H1 (cell line): Measurements from ENCODE around the gene SCAPER. TPM values are rescaled to one million over a fixed set of nuclear protein-coding genes. Genes with fewer than 3 reads are reported as not detected.

Source experiments
- CTCF ChIA-PET: fragments of 300-600 bp; sonication (Branson Sonifier 250); formaldehyde crosslinking; loops from one replicate; lab custom pipeline; 2021; ENCODE audit not compliant: partially characterized antibody; lab: Charles Lee
- POLR2A ChIA-PET: fragments of 300-600 bp; sonication (Branson Sonifier 250); formaldehyde crosslinking; loops from one replicate; lab custom pipeline; 2021; ENCODE audit warnings: inconsistent platforms; ENCODE audit not compliant: partially characterized antibody; lab: Charles Lee
- DNase-seq, 2 experiments: peaks; one replicate each; pipeline versions ENCODE4 v3.0.0 to v3.0.0-alpha.2; 2010 to 2022; ENCODE audit warnings: low spot score in 2 of 2, low read depth in 1 of 2, mixed read lengths in 1 of 2
- FAIRE-seq: peaks from 2 replicates; lab custom pipeline; 2011; peaks lifted over from hg19 to GRCh38; lab: Jason Lieb, UNC
- H2AFZ ChIP-seq: 2 replicates; pipeline ENCODE4 v1.8.1; 2012; ENCODE audit warnings: low read length, inconsistent platforms
- H2AK5ac ChIP-seq: 2 replicates; pipeline ENCODE4 v1.6.1; 2013; ENCODE audit warnings: low read depth, low read length
- H2BK120ac ChIP-seq: replicated peaks from 2 replicates; pipeline ENCODE3; 2013; ENCODE audit warnings: low read depth, low read length, inconsistent platforms
- H2BK12ac ChIP-seq: 2 replicates; pipeline ENCODE4 v1.6.1; 2013; ENCODE audit warnings: low read depth, low read length
- H2BK15ac ChIP-seq: 2 replicates; pipeline ENCODE4 v1.6.1; 2013; ENCODE audit warnings: low read length
- H2BK20ac ChIP-seq: 2 replicates; pipeline ENCODE4 v1.6.1; 2013; ENCODE audit warnings: low read length
- H2BK5ac ChIP-seq: 2 replicates; pipeline ENCODE4 v1.6.1; 2013; ENCODE audit warnings: low read depth, low read length
- H3K14ac ChIP-seq: 2 replicates; pipeline ENCODE4 v1.6.1; 2013; ENCODE audit warnings: inconsistent platforms; ENCODE audit not compliant: insufficient read length
- H3K18ac ChIP-seq: 2 replicates; pipeline ENCODE4 v1.6.1; 2013; ENCODE audit warnings: low read length; ENCODE audit errors: extremely low read depth
- H3K23ac ChIP-seq: 2 replicates; pipeline ENCODE4 v1.6.1; 2013; ENCODE audit warnings: inconsistent platforms; ENCODE audit not compliant: insufficient read length
- H3K23me2 ChIP-seq: 2 replicates; pipeline ENCODE4 v1.6.1; 2013; ENCODE audit warnings: low read depth, low read length
- H3K27ac ChIP-seq: 2 replicates; pipeline ENCODE4 v1.6.1; 2011; ENCODE audit warnings: low read depth, low read length, inconsistent platforms
- H3K27me3 ChIP-seq, 4 experiments: replicated peaks in 1 of 4; 1 replicate in 1 of 4; 2 replicates in 3 of 4; pipeline versions ENCODE4 v1.6.1 to v1.8.1; 2011 to 2013; ENCODE audit warnings: low read length in 3 of 4, mild to moderate bottlenecking in 3 of 4, inconsistent platforms in 2 of 4, mixed read lengths in 2 of 4, moderate library complexity in 1 of 4; ENCODE audit not compliant: control insufficient read depth in 3 of 4, insufficient read depth in 3 of 4; ENCODE audit errors: extremely low read depth in 1 of 4
- H3K36me3 ChIP-seq, 4 experiments: 2 replicates each; pipeline versions ENCODE4 v1.6.1 to v1.8.1; 2011 to 2013; ENCODE audit warnings: mild to moderate bottlenecking in 4 of 4, low read length in 3 of 4, moderate library complexity in 2 of 4, control low read depth in 1 of 4, inconsistent platforms in 1 of 4; ENCODE audit not compliant: insufficient read depth in 4 of 4, control insufficient read depth in 2 of 4
- H3K4ac ChIP-seq: replicated peaks from 2 replicates; pipeline ENCODE3; 2013; ENCODE audit warnings: low read length, low read depth, mixed read lengths, inconsistent platforms; ENCODE audit not compliant: insufficient read length
- H3K4me1 ChIP-seq, 4 experiments: replicated peaks in 1 of 4; 1 replicate in 1 of 4; 2 replicates in 3 of 4; pipeline versions ENCODE4 v1.6.1 to v1.8.1; 2011 to 2013; ENCODE audit warnings: low read length in 3 of 4, inconsistent platforms in 2 of 4, mixed read lengths in 1 of 4; ENCODE audit not compliant: insufficient read depth in 4 of 4, control insufficient read depth in 3 of 4
- H3K4me2 ChIP-seq, 2 experiments: 2 replicates each; pipeline versions ENCODE4 v1.6.1 to v1.8.1; 2011 to 2013; ENCODE audit warnings: low read depth in 2 of 2, low read length in 2 of 2, control low read depth in 1 of 2, inconsistent platforms in 1 of 2, mild to moderate bottlenecking in 1 of 2; ENCODE audit not compliant: insufficient read depth in 1 of 2
- H3K4me3 ChIP-seq, 4 experiments: fragments of 200-600, 300-600 bp in 1 of 4; sonication (generic), shearing (Covaris generic), sonication (Bioruptor Twin) in 1 of 4; 2 replicates each; pipeline versions ENCODE4 v1.5.1 to v1.8.1; 2011 to 2016; ENCODE audit warnings: low read length in 4 of 4, low read depth in 3 of 4, control low read depth in 2 of 4, inconsistent platforms in 2 of 4, mild to moderate bottlenecking in 2 of 4, mixed read lengths in 1 of 4, moderate library complexity in 1 of 4; ENCODE audit not compliant: insufficient read depth in 2 of 4; ENCODE audit errors: extremely low read depth in 1 of 4
- H3K56ac ChIP-seq: replicated peaks from 2 replicates; pipeline ENCODE3; 2013; ENCODE audit warnings: low read depth, mild to moderate bottlenecking, mixed read lengths, low read length, inconsistent platforms; ENCODE audit not compliant: insufficient read length
- H3K79me1 ChIP-seq: 2 replicates; pipeline ENCODE4 v1.6.1; 2013; ENCODE audit warnings: low read depth, low read length, control low read depth
- H3K79me2 ChIP-seq, 2 experiments: 2 replicates each; pipeline versions ENCODE4 v1.6.1 to v1.8.1; 2012 to 2013; ENCODE audit warnings: low read length in 2 of 2, mild to moderate bottlenecking in 2 of 2, inconsistent platforms in 1 of 2; ENCODE audit not compliant: insufficient read depth in 2 of 2, control insufficient read depth in 1 of 2
- H3K9ac ChIP-seq, 4 experiments: replicated peaks in 1 of 4; 1 replicate in 1 of 4; 2 replicates in 3 of 4; pipeline versions ENCODE4 v1.6.1 to v1.8.1; 2011 to 2013; ENCODE audit warnings: low read depth in 3 of 4, low read length in 3 of 4, control low read depth in 2 of 4, mild to moderate bottlenecking in 2 of 4, moderate library complexity in 2 of 4, inconsistent platforms in 1 of 4; ENCODE audit errors: extremely low read depth in 1 of 4
- H3K9me3 ChIP-seq, 2 experiments: 2 replicates each; pipeline versions ENCODE4 v1.6.1 to v1.8.1; 2012 to 2013; ENCODE audit warnings: mild to moderate bottlenecking in 2 of 2, moderate library complexity in 2 of 2, control low read depth in 1 of 2, inconsistent platforms in 1 of 2, low read depth in 1 of 2, low read length in 1 of 2, mixed read lengths in 1 of 2; ENCODE audit not compliant: insufficient read depth in 2 of 2
- H4K20me1 ChIP-seq, 2 experiments: replicated peaks in 1 of 2; 2 replicates each; pipeline versions ENCODE3 to v1.8.1; 2011 to 2013; ENCODE audit warnings: inconsistent platforms in 2 of 2, low read length in 2 of 2, mild to moderate bottlenecking in 1 of 2; ENCODE audit not compliant: insufficient read depth in 2 of 2, control insufficient read depth in 1 of 2
- H4K5ac ChIP-seq: 2 replicates; pipeline ENCODE4 v1.6.1; 2013; ENCODE audit warnings: low read length, low read depth, mixed read lengths, inconsistent platforms; ENCODE audit not compliant: insufficient read length
- H4K8ac ChIP-seq: 2 replicates; pipeline ENCODE4 v1.8.0; 2013; ENCODE audit warnings: mild to moderate bottlenecking, moderate library complexity, low read length, inconsistent platforms; ENCODE audit not compliant: insufficient read depth; ENCODE audit errors: extremely low read depth
- H4K91ac ChIP-seq: replicated peaks from 2 replicates; pipeline ENCODE3; 2013; ENCODE audit warnings: low read length, mixed read lengths, inconsistent platforms; ENCODE audit not compliant: insufficient read length
- CBX5 ChIP-seq: fragments of 300-800, 300-1000 bp; sonication (generic); IDR thresholded peaks from 2 replicates; pipeline ENCODE4 v1.7.1; 2016; ENCODE audit warnings: antibody characterized with exemption, low read length, low read depth
- EGR1 ChIP-seq: IDR thresholded peaks from 2 replicates; pipeline ENCODE4 v1.6.1; 2011; ENCODE audit warnings: low read depth, low read length, borderline replicate concordance
- HDAC6 ChIP-seq: IDR thresholded peaks from one replicate; pipeline ENCODE4 v1.7.1; 2012; ENCODE audit warnings: low read depth, mild to moderate bottlenecking, inconsistent platforms, low read length, moderate library complexity
- RFX5 ChIP-seq: IDR thresholded peaks from 2 replicates; pipeline ENCODE4 v1.6.1; 2011; ENCODE audit warnings: low read depth, low read length, improper control_type of control experiment, borderline replicate concordance
- WGBS, 2 experiments: shearing (Covaris generic) in 1 of 2; methylation state at CpG; one replicate each; pipeline versions ENCODE4 v1.1.6 to v1.1.7; 2013 to 2015; ENCODE audit warnings: low lambda C conversion rate in 2 of 2, mixed read lengths in 2 of 2, inconsistent platforms in 1 of 2, low coverage in 1 of 2, missing lambda C conversion rate in 1 of 2; ENCODE audit not compliant: insufficient replicate concordance in 2 of 2, insufficient coverage in 1 of 2, insufficient read length in 1 of 2; ENCODE audit errors: extremely low coverage in 1 of 2, missing lambda C conversion rate in 1 of 2; 5-methylcytosine and 5-hydroxymethylcytosine counted together
- polyA plus RNA-seq, 7 experiments: library from polyadenylated mRNA; depleted of rRNA in 3 of 7; stranded (reverse) in 5 of 7; unstranded in 2 of 7; fragments of >200 nt in 5 of 7; fragments of 200-250 nt in 2 of 7; gene quantifications; 1 replicate in 5 of 7; 2 replicates in 1 of 7; 4 replicates in 1 of 7; pipeline versions ENCODE4 v1.2.1 to v1.2.3, GENCODE V29; 2011 to 2013; ENCODE audit warnings: missing spikeins in 2 of 7, mixed read lengths in 2 of 7
- total RNA-seq: library from RNA; stranded (reverse); fragmentation: NEBNext Ultra II Directional; extraction: Animal tissue kit (Norgen Biotek cat#: 25700); gene quantifications from 2 replicates; pipeline ENCODE4 v1.2.1, GENCODE V29; 2021
- TF ChIP-seq, protein P1 (sequence below): IDR thresholded peaks from 2 replicates; pipeline ENCODE4 v1.6.1; 2012; ENCODE audit warnings: inconsistent platforms

Gene SCAPER
- total and polyA plus RNA-seq, 2 of the 8 experiments (the other 6 are each of a cell fraction or from before 2014, with no cell fraction given), result 1.6 to 6.8 TPM

DNA sequence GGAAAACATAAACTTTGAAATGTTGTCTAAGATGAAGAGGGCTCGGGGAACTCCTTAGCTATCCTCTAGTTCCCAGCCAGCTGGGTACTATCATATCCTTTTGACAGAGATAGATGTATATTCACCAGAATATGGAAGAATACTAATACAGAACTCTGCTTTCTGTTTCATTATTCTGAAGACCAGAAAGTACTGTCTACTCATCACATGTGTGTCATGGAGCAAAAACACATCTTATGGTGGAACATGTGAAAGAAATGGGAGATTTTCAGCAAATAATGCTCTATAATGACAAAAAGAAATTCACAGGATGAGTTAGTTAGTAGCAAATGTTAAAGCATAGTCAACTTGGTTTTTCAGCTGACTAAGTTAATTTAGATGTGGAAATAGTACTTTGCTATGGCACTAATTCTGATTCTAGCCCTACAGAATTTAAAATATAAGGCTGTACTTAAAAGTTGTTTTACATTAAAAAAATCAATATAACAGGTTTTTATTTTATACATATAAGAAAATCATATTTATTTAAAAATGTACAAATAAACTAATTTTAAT is 552.0 kb downstream of the SCAPER start:
- Histone ChIP-seq H3K56ac (no peak overlapping the region), H3K4me1 (no peaks in the 10 kb centered on the region; a peak in 1 of 7 replicates), H4K91ac (no peak overlapping the region), H3K27me3 (peaks cover 5 to 19% (median 10%) of the 10 kb centered on the region in 4 experiments), H3K14ac (no peak overlapping the region), H2AK5ac (no peak overlapping the region), H3K23ac (no peak overlapping the region), H3K79me2 (no peaks in the 10 kb centered on the region), H2BK15ac (no peak overlapping the region), H3K18ac (no peak overlapping the region), H2BK20ac (no peak overlapping the region), H3K36me3 (no peaks in the 10 kb centered on the region), H2AFZ (no peak overlapping the region), H3K23me2 (no peaks in the 10 kb centered on the region; the same call in 1 of the 2 replicates), H2BK12ac (no peak overlapping the region), H3K4me3 (no peak overlapping the region), H4K20me1 (no peaks in the 10 kb centered on the region), H2BK5ac (no peak overlapping the region), H3K4ac (no peak overlapping the region), H2BK120ac (no peak overlapping the region), H3K9ac (no peak overlapping the region), H4K5ac (no peak overlapping the region), H3K9me3 (no peaks in the 10 kb centered on the region), H3K4me2 (no peak overlapping the region), H3K27ac (no peak overlapping the region), H3K79me1 (no peaks in the 10 kb centered on the region), H4K8ac (no peak overlapping the region)
- WGBS, 2 experiments, result 90% methylated on average over 1 of the region's 1 CpG; no CpG with 5 or more reads in 1 of the 2 experiments
- ChIA-PET POLR2A (no interaction called here), CTCF (interaction anchor here (1.0 to 1.1 kb wide), 2 partner anchors 8 to 117 kb away, joined by 3 to 5 read pairs; no protein-coding TSS in a partner anchor)
- no peak for TF ChIP-seq RFX5
- no peak for TF ChIP-seq HDAC6
- no peak for TF ChIP-seq EGR1
- no peak for TF ChIP-seq CBX5
- TF ChIP-seq, protein P1, sequence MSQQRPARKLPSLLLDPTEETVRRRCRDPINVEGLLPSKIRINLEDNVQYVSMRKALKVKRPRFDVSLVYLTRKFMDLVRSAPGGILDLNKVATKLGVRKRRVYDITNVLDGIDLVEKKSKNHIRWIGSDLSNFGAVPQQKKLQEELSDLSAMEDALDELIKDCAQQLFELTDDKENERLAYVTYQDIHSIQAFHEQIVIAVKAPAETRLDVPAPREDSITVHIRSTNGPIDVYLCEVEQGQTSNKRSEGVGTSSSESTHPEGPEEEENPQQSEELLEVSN, result no peak
- DNase-seq, result no peak
- no peak for FAIRE-seq
